Right cardiac atrium (tissue), 5 donors: Measurements from ENCODE around the gene BPIFB6. TPM values are rescaled to one million over a fixed set of nuclear protein-coding genes. Genes with fewer than 3 reads are reported as not detected.

Source experiments
- ATAC-seq, 2 donors: fragments of 200-7000 bp; cut with Tn5 transposase; one replicate each; pipeline versions ENCODE4 v1.8.0 to v1.9.1; 2020; ENCODE audit warnings: moderate library complexity in 2 of 2, mild to moderate bottlenecking in 1 of 2
- DNase-seq, 3 donors: peaks; one replicate each; pipeline ENCODE4 v3.0.0-alpha.2; 2020
- H3K27ac ChIP-seq: one replicate; pipeline ENCODE4 v1.5.1; 2013; ENCODE audit warnings: mild to moderate bottlenecking, low read length, control low read depth, moderate library complexity
- H3K27me3 ChIP-seq: one replicate; pipeline ENCODE4 v1.6.1; 2013; ENCODE audit not compliant: control insufficient read depth, insufficient read depth
- H3K4me1 ChIP-seq: one replicate; pipeline ENCODE4 v1.6.1; 2013; ENCODE audit warnings: low read length; ENCODE audit not compliant: control insufficient read depth, insufficient read depth
- H3K4me3 ChIP-seq: one replicate; pipeline ENCODE4 v1.5.1; 2013; ENCODE audit warnings: low read length, control low read depth
- H3K9me3 ChIP-seq: one replicate; pipeline ENCODE4 v1.6.1; 2013; ENCODE audit warnings: low read length; ENCODE audit not compliant: control insufficient read depth
- WGBS: extraction: QIAGEN DNeasy Blood & Tissue Kit; methylation state at CpG from one replicate; pipeline ENCODE4 v1.1.7; 2013; 5-methylcytosine and 5-hydroxymethylcytosine counted together
- intact Hi-C, 4 donors: fragments of 100-400 bp; cut with DNase I; formaldehyde crosslinking; loops; one replicate each; pipeline versions ENCODE4 v1.11.0 to v1.14.0; 2022 to 2023
- polyA plus RNA-seq: library from polyadenylated mRNA; stranded (reverse); fragments of 200-250 nt; gene quantifications from one replicate; pipeline ENCODE4 v1.2.3, GENCODE V29; 2013
- total RNA-seq, 4 donors: library from RNA; stranded (reverse); fragmentation: NEBNext Ultra II Directional; extraction: Animal tissue kit (Norgen Biotek cat#: 25700); gene quantifications; one replicate each; pipeline ENCODE4 v1.2.1, GENCODE V29; 2021
- donor health status: healthy with polysubstance abuse.
- donor health status: DM: no; HTN: yes; CAD: no.
- donor health status: DM: no; HTN: no; CAD: no.
- donor health status: DM: no; HTN: yes; CAD: no; lungs with severe emphysema.
- donor health status: DM: yes; HTN: yes; CAD: no.

BPIFB6 gene
- total and polyA plus RNA-seq, 5 donors = not detected

GRCh38 chr20:33019465-33020277, 11.8 kb upstream of the BPIFB6 start:
- no peaks in the 10 kb centered on the region for H3K9me3 ChIP-seq
- H3K4me3 ChIP-seq = no peak overlapping the region
- ATAC-seq (no peak), DNase-seq (no peak)
- no peaks in the 10 kb centered on the region for H3K4me1 ChIP-seq
- H3K27me3 ChIP-seq = no peaks in the 10 kb centered on the region
- no peak overlapping the region for H3K27ac ChIP-seq
- 90% methylated on average over 23 of the region's 23 CpGs for WGBS
- intact Hi-C loops = no loop called here

DNA sequence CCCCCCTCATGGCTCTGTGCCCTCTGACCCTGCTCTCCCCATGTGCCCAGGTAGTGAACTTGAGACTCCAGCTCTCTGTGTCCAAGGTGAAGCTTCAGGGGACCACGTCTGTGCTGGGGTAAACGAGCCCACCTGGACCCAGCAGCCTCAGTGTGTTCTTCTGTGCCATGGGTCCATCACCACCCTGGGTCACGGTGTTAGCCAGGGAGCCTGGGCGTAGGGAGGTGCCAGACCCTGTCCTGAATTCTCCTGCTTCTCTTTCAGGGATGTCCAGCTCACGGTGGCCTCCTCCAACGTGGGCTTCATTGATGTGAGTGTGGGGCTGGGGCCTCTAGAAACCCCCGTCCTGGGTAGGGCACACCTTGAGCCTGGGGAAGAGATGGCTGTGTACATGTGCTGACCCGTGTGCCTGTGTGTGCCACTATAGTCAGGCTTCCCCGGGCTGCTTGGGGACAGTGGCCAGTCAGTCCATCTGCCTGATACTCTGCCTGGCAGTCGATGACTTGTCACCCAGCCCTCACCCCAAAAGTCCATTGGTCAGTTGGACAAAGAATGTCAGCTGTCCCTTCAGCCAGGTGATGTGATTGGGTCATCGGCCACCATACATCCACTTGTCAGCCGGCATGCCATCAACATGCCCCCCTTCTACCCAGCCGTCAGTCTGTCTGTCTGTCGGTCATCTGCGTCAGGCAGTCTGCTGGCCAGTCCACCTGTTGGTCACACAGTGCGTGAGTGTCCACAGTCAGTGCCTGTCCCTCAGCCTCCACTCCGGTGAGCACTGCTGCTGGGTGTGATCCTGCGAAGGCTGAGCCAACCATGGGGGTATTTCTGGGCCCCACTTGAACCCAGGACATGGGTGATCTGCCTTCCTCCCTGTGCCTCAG, 10.9 kb upstream of the BPIFB6 start:
- DNase-seq (no peak), ATAC-seq (no peak)
- Histone ChIP-seq H3K27ac (no peak overlapping the region), H3K4me3 (no peak overlapping the region), H3K9me3 (no peaks in the 10 kb centered on the region), H3K27me3 (no peaks in the 10 kb centered on the region), H3K4me1 (no peaks in the 10 kb centered on the region)
- WGBS = 89% methylated on average over 18 of the region's 18 CpGs
- intact Hi-C loops = no loop called here

- no peak overlapping the region for H3K4me3 ChIP-seq
- H3K27ac ChIP-seq = no peak overlapping the region
- intact Hi-C loops = no loop called here
- DNase-seq = no peak
- H3K9me3 ChIP-seq = no peaks in the 10 kb centered on the region
- no peaks in the 10 kb centered on the region for H3K4me1 ChIP-seq
- no peak for ATAC-seq
- WGBS = 73% methylated on average over 3 of the region's 3 CpGs
- H3K27me3 ChIP-seq = no peaks in the 10 kb centered on the region
These were observed 9.6 kb upstream of the BPIFB6 start for GRCh38 chr20:33021879-33022278.

DNA sequence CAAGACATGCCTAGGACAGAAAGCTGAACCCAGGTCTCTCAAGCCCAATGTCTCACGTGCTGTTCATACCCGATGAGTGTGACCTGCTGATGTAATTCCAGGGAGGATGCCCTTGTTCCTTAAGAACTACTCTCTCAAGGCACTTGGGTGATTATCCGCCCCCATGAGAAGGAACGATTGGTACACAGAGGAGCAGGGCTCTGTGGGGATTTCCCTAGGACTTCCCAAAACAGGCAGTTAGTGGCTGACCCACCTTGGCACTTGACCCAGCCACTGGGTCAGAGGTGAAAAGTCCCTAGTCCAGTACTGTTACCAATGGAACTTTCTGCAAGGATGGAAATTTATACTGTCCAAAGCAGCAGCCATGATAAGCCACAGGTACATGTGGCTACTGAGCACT, 9.2 kb upstream of the BPIFB6 start:
- no peak for DNase-seq
- no peaks in the 10 kb centered on the region for H3K9me3 ChIP-seq
- H3K27ac ChIP-seq = no peak overlapping the region
- no peak for ATAC-seq
- H3K4me1 ChIP-seq = no peaks in the 10 kb centered on the region
- no peaks in the 10 kb centered on the region for H3K27me3 ChIP-seq
- H3K4me3 ChIP-seq = no peak overlapping the region
- intact Hi-C loops = no loop called here
- WGBS = 65% methylated on average over 4 of the region's 4 CpGs

DNA sequence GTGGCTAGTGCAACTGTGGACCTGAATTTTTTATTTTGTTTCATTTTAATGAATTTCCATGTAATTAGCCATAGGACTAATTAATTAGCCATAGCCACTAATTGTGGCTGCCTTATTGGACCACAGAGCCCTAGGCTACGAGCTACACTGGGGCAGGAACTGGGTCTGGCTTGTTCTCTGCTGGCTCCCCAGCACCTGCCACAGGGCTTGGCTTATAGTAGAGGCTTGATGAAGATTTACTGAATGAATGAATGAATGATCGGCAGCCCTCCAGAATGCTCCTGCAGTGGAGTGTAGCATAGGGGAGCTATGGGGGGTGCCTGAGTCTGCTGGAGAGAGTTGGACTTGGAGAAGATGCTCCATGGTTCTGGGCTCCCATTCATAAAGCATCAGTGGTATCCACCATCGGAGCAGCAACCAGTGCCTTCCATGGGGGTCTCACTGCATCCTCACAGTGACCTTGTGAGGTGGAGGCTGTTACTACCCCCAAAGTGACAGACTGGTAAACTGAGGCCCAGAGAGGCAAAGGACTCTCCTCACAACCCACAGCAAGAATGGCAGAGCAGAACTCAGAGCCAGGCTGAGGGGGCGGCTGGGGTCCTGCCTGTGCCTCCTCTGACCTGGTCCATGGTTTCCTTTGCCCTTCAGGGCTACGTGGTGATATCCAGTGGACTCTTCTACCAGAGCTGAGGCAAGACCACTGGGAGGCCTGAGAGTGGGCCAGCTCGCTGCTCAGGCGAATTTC, 8.6 kb upstream of the BPIFB6 start:
- intact Hi-C loops = no loop called here
- WGBS = 83% methylated on average over 7 of the region's 7 CpGs
- Histone ChIP-seq H3K4me1 (no peaks in the 10 kb centered on the region), H3K4me3 (no peak overlapping the region), H3K27me3 (no peaks in the 10 kb centered on the region), H3K9me3 (no peaks in the 10 kb centered on the region), H3K27ac (no peak overlapping the region)
- ATAC-seq (no peak), DNase-seq (no peak)

DNA sequence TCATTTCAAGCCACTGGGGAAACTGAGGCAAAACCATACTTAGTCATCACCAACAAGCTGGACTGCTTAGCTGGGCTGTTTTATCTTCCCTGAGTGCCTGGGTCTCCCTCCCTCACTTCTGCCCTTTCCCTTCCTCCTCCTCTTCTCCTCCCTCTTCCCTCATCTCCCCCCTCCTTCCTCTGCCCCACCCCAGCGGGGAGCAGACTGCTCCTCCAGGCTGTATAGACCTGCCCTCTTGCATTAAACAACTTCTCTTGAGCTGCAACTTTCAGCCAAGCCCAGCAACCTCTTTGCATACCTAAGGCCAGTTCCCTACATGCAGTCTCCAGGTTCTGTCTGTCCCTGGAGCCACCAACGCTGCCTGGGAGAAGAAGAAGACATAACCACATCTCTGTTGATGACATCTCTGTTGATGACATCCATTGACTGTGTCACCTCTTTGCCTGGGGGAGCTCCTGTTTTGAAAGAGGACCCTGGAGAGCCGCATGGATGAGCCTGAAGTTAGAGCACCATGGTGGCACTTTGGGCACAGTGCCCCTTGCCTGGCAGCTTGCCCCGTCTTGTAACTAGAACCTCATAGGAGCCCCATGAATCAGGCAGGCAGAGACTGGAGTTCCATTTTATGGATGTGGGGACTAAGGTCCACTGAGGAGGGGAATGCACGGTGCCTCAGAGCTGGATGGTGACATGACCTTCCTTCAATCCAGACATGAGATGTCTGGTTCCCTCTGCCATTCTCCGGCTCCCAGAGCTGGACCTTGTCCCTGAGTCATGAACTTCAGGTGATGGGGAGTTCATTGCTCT, 7.8 kb upstream of the BPIFB6 start:
- Histone ChIP-seq H3K4me1 (no peaks in the 10 kb centered on the region), H3K9me3 (no peaks in the 10 kb centered on the region), H3K4me3 (no peak overlapping the region), H3K27me3 (no peaks in the 10 kb centered on the region), H3K27ac (no peak overlapping the region)
- intact Hi-C loops = no loop called here
- DNase-seq (no peak), ATAC-seq (no peak)
- WGBS = 67% methylated on average over 6 of the region's 6 CpGs

- Histone ChIP-seq H3K27ac (no peak overlapping the region), H3K4me1 (no peaks in the 10 kb centered on the region), H3K27me3 (no peaks in the 10 kb centered on the region), H3K4me3 (no peak overlapping the region), H3K9me3 (no peaks in the 10 kb centered on the region)
- no peak for DNase-seq
- WGBS = 63% methylated on average over 1 of the region's 1 CpG
- intact Hi-C loops = no loop called here
- ATAC-seq = no peak
These were observed 7.2 kb upstream of the BPIFB6 start for GRCh38 chr20:33024243-33024560.

DNA sequence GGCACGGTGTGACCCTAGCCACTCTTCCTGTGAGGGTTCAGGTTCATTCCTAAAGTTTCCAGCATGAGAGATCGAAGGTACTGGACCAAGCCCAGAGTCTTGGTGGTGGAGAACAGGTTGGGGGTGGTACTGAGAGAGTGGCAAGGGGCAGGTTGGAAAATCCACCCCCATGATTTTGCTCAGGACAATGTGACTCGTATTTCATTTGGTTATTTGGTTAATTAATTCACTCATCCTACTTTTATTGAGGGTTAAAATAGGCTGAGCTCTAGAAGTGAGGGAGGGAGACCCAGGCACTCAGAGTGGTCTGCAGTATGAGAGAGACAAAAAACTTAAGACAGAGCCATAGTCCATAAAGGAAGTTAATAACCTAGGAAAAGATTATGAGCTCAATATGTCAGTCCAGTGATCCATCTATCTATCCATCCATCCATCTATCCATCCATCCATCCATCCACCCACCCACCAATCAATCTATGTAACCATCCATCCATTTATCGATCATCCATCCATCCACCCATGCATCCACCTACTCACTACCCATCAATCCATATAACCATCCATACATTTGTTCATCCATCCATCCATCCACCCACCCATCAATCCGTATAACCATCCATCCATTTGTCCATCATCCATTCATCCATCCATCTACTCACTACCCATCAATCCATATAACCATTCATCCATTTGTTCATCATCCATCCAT, 6.7 kb upstream of the BPIFB6 start:
- DNase-seq (no peak), ATAC-seq (no peak)
- Histone ChIP-seq H3K27me3 (no peaks in the 10 kb centered on the region), H3K4me1 (no peaks in the 10 kb centered on the region), H3K4me3 (no peak overlapping the region), H3K27ac (no peak overlapping the region), H3K9me3 (no peaks in the 10 kb centered on the region)
- intact Hi-C loops = no loop called here
- 70% methylated on average over 5 of the region's 5 CpGs for WGBS

DNA sequence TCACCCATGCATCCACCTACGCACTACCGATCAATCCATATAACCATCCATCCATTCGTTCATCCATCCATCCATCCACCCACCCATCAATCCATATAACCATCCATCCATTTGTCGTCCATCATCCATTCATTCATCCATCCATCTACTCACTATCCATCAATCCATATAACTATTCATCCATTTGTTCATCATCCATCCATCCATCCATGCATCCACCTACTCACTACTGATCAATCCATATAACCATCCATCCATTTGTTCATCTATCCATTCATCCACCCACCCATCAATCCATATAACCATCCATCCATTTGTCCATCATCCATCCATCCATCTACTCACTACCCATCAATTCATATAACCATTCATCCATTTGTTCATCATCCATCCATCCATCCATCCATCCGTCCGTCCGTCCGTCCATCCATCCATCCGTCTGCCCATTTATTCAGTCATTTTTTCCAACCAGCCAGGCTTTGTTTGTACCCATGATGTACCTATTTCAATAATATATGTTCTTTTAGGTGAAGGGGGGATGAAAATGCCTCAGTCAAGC, 6.1 kb upstream of the BPIFB6 start:
- intact Hi-C loops = no loop called here
- no peaks in the 10 kb centered on the region for H3K9me3 ChIP-seq
- no peak for ATAC-seq
- WGBS = 47% methylated on average over 9 of the region's 9 CpGs
- no peak for DNase-seq
- H3K27ac ChIP-seq = no peak overlapping the region
- H3K4me3 ChIP-seq = no peak overlapping the region
- H3K27me3 ChIP-seq = no peaks in the 10 kb centered on the region
- H3K4me1 ChIP-seq = no peaks in the 10 kb centered on the region
